NCI-H1048 (cell line): ENCODE measurements around the gene HINFP.
A peak's percentile ranks its signal among the peaks of the same experiment; 100 is the strongest.

ENCODE experiments used
- DNase-seq: peaks from one replicate; lab custom pipeline; 2025; lab: John Stamatoyannopoulos, UW

Gene HINFP

DNA sequence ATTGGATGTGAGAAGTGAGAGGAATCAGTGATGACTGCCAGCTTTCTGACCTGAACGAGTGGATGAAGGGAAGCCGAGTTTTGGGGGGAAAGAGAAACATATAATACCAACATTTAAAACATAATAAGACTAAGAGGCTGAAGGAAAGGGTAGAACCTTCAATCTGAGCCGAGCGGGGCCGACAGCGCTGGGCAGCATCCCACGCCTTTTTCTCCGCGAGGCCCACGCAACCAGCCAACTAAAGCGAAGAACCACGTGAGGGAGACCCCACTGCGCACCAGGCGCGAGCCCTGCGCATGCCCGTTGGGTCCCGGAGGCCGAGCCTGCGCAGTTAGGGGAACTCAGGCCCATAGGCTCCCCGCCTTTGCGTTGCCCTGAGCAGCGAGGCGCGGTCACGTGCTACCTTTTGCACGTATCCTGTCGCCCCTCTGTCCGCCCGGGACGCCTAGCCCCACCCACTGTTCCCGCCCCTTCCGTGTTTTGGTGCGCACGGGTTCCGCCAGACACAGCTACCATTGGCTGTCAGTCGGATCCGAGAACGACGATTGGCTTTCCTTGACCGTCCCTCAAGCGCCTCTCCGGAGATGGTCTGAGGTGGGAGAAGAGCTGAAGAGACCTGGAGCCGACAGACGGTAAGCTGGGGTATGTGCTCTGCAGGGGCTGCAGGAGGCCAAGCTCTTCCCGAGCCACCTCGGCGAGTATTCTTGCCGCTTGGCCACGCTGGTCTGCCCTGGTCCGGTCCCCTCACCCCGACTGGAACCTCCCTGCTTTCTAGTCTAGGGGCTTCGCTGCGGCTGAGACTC, at the start of gene HINFP:
Gene HINFP, plus strand, starts transcription at position 573 of the 803 bp plus-strand sequence. CDS start 5,365 bp downstream, outside the sequence.
- peak; percentile 96 for DNase-seq

DNA sequence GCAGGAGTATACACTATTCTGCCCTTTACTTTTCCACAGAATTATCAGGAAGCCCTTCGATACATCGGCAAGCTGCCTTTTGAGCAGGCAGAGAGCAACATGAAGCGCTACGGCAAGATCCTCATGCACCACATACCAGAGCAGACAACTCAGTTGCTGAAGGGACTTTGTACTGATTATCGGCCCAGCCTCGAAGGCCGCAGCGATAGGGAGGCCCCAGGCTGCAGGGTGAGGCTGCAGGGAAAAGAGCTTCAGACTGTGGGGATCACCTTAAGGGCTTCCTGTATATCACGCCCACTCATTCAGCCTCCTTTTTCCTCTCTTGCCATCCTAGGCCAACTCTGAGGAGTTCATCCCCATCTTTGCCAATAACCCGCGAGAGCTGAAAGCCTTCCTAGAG, 43.5 kb upstream of the HINFP start:
- no peak for DNase-seq

DNA sequence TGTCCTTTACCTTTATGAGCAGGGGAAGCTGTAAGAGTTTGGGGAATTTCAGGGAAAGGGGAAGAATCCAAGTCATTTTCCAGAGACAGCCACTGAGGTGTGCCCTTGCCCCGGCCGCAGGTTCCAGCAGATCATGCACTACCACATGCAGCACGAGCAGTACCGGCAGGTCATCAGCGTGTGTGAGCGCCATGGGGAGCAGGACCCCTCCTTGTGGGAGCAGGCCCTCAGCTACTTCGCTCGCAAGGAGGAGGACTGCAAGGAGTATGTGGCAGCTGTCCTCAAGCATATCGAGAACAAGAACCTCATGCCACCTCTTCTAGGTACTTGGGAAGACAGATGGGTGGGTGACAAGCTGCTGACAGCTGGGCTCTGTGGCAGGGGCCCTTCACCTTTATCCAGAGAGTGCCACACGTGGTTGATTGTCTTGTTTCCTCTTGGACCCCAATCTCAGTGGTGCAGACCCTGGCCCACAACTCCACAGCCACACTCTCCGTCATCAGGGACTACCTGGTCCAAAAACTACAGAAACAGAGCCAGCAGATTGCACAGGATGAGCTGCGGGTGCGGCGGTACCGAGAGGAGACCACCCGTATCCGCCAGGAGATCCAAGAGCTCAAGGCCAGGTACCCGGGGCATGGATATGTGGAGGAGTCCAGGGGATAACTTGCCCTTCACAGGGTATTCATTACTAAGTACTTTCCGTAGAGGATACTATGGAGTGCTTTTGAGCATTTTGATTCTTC, 42.5 kb upstream of the HINFP start:
- no peak for DNase-seq

DNA sequence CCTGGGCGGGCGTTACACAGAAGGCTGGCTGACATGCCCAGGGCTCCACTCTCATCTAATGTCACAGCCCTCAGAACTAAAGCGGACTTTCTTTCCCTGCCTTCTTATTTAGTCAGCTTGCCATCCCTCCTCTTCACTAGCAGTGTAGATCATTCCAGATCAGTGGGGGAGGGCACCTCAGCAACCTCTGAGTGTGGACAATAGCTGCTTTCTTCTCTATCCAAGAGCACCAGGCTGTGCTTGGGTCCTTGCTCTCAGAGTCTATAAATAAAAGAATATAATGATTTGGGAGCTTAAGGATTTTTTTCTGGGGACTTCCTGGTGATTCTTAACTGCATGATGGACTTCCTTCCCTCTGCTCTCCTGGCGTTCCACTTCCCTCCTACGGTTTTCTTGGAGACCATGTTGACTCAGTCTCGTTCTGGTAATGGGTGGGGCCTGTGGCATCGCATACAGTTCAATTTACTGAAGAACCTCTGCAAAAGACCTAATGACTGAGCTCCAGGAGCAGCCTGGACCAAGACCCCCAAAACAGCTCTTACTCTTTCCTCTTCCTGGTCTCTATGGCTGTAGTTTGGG, 39.6 kb upstream of the HINFP start:
- no peak for DNase-seq

DNA sequence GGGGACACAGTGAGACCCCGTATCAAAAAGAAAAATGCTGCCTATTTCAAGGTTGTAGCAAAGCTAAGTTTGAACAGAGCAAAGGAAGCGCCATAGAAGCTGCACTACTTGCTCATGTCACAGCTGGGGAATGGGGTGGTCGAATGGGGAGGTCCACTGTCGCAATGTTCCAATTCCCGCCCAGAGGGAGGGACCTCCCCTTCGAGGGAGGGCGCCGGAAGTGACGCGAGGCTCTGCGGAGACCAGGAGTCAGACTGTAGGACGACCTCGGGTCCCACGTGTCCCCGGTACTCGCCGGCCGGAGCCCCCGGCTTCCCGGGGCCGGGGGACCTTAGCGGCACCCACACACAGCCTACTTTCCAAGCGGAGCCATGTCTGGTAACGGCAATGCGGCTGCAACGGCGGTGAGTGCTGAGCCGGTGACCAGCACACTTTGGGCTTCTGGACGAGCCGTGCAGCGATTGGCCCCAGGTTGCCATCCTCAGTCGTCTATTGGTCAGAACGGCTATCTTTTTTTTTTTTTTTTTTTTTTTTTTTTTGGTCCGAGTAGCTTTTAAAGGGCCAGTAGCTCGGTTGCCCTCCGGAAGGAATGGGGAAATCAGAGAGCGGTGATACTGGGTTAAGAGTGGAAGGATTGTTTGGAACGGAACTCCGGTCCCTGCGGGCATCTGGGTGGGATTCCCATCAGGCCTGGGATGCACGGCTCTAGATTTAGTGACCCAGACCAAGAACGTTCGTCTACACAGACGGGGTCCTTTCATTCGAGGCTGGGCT, 36.5 kb upstream of the HINFP start, which contains the start of gene HMBS:
Gene HMBS, plus strand, starts transcription at position 219 of the 774 bp plus-strand sequence. Its CDS starts 153 bp downstream, at position 372.
- DNase-seq: peak; percentile 82

DNA sequence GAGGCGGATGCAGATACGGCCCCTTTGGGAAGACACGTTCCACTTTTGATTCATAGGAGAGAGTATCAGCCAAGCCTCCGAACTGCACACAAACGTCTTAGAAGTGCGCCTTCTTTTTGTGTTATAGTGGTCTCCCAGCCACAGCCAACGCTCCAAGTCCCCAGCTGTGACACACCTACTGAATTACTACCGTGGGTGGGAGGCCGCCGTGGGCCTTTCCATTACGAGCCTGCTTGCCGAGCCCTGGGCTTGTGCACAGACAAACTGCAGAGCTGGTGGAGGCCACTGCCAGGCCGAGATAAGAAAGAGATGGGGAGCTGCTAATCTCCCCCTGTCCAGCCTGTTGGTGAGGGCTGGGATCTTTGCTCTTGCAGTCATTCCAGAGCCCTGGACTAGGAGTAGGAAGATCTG, 35.9 kb upstream of the HINFP start:
- DNase-seq: no peak

DNA sequence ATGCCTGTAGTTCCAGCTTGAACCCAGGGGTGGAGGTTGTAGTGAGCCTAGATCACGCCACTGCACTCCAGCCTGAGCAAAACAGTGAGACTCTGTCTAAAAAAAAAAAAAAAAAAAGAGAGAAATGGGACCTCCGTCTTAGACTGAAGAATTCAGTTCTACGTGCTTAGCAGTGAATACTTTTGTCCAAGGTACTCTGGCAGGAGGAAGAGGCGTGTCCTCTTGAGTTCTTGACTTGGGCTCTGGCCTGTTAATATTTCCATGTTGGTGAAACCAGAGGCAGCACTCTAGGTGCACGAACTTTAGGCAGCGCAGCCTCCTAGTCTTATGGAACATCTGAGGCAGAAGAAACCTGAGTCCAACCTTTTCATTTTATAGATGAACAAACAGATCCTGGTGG, 34.3 kb upstream of the HINFP start:
- DNase-seq: no peak

DNA sequence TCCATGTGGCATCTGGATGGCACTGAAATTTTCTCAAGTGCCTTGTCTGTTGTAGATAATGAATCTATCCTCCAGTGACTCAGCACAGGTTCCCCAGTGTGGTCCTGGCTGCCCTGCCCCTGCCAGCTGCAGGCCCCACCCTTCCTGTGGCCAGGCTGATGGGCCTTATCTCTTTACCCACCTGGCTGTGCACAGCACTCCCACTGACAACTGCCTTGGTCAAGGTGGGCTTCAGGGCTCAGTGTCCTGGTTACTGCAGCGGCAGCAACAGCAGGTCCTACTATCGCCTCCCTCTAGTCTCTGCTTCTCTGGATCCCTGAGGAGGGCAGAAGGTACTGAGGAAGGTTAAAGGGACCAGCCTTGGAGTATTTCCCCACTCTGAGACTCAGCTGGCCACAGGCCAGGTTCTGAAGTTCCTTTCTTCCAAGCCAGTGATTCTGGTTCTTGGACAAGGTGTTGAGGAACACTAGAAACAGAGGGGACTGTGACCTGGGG, 33.6 kb upstream of the HINFP start:
- DNase-seq: no peak

- DNase-seq: no peak
These were observed 33.0 kb upstream of the HINFP start for GRCh38 chr11:119088406-119088805.

GRCh38 chr11:119089319-119089718, 32.1 kb upstream of the HINFP start:
- no peak for DNase-seq

DNA sequence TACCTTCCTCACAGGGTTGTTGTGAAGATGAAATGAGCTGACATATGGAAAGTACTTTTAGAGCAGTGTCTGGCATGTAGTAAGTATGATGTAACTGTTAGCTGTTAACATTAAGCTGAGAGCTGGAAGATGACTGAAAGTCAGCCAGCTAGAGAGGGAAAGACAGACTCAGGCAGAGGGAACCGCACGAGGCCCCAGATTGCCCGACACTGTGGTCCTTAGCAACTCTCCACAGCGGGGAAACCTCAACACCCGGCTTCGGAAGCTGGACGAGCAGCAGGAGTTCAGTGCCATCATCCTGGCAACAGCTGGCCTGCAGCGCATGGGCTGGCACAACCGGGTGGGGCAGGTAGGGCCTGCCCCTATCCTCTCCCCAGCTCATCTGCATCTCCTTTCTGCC, 30.2 kb upstream of the HINFP start:
- no peak for DNase-seq

GRCh38 chr11:119091966-119092879, 29.2 kb upstream of the HINFP start:
- no peak for DNase-seq

DNA sequence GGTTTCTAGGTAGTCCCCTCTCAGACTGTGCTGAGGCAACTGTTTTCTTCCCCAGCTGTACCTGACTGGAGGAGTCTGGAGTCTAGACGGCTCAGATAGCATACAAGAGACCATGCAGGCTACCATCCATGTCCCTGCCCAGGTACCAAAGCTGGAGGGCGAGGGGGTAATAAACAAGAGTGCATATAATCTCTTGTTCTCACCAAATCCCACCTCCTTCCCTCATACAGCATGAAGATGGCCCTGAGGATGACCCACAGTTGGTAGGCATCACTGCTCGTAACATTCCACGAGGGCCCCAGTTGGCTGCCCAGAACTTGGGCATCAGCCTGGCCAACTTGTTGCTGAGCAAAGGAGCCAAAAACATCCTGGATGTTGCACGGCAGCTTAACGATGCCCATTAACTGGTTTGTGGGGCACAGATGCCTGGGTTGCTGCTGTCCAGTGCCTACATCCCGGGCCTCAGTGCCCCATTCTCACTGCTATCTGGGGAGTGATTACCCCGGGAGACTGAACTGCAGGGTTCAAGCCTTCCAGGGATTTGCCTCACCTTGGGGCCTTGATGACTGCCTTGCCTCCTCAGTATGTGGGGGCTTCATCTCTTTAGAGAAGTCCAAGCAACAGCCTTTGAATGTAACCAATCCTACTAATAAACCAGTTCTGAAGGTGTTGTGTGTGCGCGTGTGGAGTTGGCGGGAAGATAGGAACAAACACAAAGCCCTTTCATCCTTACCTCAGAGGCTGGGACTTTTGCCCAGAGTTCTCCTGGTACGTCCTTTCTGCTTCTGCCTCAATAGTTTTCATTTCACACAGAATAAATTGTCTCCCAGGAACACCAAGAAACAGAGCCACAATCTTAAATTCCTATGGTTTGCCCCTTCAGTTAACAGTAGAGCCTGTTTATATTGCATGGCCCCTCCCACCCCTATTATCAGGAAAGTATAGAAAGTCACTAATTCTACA, 28.2 kb upstream of the HINFP start:
- no peak for DNase-seq

DNA sequence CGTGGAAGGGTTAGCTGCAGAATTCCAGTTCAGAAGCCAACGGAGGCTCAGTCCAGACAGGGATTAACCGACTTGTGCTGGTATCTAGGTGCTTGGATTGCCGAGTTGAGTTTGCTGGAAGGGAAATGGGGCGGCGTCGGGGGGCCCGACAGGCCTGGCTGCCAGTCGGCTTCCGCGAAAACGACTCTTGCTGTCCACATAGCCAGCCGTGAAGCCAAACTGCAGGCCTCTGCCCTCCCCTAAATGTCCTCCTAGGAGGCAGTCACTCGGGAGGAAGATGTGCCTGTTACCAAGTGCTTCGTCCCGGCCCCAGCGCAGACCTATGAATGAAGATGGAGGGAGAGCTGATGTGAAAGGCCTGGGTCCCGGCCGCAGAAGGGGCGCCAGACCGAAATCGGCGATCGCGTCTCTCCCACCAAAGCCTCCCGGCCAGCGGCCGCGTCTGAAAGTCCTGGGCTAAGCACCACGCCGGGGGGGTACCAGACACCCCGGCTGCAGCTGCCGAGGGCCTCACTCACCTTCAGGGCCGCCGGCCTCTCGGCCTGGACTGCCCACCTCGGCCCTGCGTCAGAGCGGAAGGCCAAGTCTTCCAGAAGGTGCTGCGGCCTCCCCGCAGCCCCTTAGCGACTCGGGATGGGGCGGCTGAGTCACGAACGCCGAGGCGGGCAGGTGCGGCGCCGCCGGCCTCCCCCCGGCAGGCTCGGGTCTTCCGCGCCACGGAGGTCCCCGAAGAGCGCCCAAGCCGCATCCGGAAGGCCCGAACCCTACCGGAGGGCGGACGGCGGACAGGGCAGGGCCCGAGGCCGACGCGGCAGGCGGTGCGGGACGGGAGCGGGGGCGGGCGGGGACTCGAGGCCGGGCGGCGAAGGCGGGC, 27.2 kb upstream of the HINFP start:
- no peak for DNase-seq

- DNase-seq: no peak
These were observed 26.6 kb upstream of the HINFP start for GRCh38 chr11:119094816-119095065.

- peak; percentile 97 for DNase-seq
These were observed 26.1 kb upstream of the HINFP start for GRCh38 chr11:119095066-119095880.

DNA sequence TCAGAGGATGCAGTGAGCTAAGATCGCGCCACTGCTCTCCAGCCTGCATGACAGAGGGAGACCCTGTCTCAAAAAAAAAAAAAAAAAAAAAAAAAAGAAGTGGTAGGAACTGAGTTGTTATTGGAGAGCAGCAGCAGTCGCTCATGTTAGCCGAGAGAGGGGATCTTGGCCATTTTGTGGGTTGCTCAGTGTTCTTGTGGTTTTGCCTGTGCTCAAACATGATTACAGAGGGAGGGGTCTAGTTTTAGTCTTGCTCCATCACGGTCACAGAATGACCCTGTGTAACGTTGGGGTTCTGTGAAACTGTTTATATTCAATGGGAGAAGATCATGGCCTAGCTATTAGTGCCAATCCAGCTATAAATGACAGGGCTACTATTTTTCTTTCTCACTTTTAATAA, 21.7 kb upstream of the HINFP start:
- DNase-seq: no peak
